Posterior vena cava (tissue), 2 donors: Measurements from ENCODE around the gene DNAH1. TPM values are rescaled to one million over a fixed set of nuclear protein-coding genes. Genes with fewer than 3 reads are reported as not detected.
A peak's percentile ranks its signal among the peaks of the same experiment; 100 is the strongest.
"Not testable (repeated sequence)": the region's sequence is repeated elsewhere in the genome, so short reads cannot be mapped to it uniquely, and the experiment has no call there.

Experiments
- DNase-seq: peaks from one replicate; pipeline ENCODE4 v3.0.0-alpha.2; 2020; ENCODE audit warnings: low spot score
- intact Hi-C, 2 donors: fragments of 100-400 bp; cut with DNase I; formaldehyde crosslinking; loops; one replicate each; pipeline versions ENCODE4 v1.14.1 to v1.14.2; 2022 to 2023
- long read RNA-seq, 2 donors: library from polyadenylated mRNA; unstranded; transcript quantifications; one replicate each; pipeline ENCODE4 v2.0.0, GENCODE V29; 2020 to 2021
- total RNA-seq, 2 donors: library from RNA; stranded (reverse); fragmentation: NEBNext Ultra II Directional; extraction: Animal tissue kit (Norgen Biotek cat#: 25700); gene quantifications; one replicate each; pipeline ENCODE4 v1.2.1, GENCODE V29; 2021
- donor health status: DM: yes; HTN: yes; CAD: no.
- donor health status: DM: yes; HTN: yes; CAD: no.

DNAH1 gene
- total RNA-seq = 1 to 10 TPM; 7.2 to 9.4 TPM
- long read RNA-seq, donor 1, partial matches to known transcripts = 0 of 1 reads
- long read RNA-seq, donor 1, other reads (novel, unspliced or antisense) = 1 of 1 reads
- long read RNA-seq, donor 2, partial matches to known transcripts = 0 of 2 reads
- long read RNA-seq, donor 2, other reads (novel, unspliced or antisense) = 2 of 2 reads

DNA sequence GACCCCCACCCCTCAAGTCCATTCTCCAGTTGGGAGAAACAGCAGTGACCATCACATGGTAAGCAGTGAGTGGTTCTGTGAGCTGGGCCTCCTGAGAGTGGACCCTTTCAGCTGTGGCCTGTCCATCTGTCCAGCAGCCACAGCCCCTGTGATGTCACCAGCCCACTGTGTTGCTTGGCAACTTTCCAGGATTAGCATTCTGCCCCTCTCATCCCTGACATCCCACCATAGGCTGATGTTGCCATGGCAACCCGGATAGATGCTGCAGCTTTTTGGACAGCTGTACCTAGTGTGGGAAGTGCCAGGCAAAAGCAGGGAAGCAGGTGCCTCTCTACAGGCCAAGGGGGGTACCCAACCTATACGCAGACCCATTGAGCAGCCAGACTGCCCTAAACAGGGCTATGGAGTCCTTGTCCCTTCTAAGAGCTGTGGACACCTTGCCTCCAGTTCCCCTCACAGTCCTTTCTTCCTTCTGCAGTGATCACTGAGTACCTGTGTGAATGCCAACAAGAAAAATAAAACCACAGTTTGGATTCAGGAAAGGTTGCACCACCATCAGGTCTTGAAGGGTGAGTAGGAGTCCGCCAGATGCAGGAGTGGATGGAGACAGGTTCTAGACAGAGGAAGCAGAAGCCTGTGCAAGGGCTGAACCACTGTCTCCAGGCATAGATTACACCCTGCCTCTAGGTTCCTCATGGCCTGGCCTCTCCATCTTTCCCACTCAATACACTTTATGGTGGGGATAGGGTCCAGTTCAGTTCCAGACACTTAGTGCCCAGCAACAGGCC lies at the start of gene DNAH1:
TSS of gene DNAH1 (plus strand) at position 343 of the 788 bp plus-strand sequence. CDS start 6,124 bp downstream, outside the sequence.
- intact Hi-C loops = no loop called here
- peak; percentile 47 for DNase-seq

DNA sequence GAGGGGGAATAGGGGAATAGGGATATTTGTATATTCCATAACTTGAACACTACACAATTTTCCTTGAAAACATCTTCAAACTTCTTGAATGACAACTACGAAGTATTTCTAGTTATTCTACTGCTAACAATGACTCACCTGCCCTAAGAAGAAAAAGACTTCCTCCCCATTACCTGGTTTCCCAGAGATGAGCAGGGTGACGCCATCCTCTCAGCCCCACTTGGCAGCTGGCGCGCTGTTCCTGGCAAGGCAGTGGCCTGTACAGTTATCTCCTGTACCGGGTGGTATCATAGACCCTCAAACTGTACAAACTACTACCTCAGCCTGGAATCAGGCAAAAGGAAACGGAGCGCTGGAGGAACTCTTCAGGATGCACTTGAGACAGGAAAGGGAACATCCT lies 48.1 kb upstream of the DNAH1 start:
- DNase-seq = no peak
- intact Hi-C loops = no loop called here

DNA sequence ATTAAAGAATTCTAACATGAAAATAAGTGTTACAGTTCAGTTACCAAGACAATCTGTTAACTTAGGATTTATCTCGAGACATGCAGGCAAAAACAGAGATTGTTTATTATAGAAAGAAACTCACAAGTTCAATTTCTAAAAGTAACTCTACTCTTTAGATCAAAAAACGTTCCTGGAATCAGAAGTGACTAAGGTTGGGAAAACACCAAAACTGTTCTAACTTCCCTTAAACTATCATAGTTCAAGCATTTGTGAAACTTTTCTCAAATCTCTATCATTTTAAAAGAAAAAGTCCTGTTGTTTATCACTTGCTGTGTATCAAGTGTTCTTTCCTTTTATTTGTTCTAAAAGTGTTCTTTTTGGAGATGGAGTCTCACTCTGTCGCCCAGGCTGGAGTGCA lies 46.3 kb upstream of the DNAH1 start:
- intact Hi-C loops = no loop called here

DNA sequence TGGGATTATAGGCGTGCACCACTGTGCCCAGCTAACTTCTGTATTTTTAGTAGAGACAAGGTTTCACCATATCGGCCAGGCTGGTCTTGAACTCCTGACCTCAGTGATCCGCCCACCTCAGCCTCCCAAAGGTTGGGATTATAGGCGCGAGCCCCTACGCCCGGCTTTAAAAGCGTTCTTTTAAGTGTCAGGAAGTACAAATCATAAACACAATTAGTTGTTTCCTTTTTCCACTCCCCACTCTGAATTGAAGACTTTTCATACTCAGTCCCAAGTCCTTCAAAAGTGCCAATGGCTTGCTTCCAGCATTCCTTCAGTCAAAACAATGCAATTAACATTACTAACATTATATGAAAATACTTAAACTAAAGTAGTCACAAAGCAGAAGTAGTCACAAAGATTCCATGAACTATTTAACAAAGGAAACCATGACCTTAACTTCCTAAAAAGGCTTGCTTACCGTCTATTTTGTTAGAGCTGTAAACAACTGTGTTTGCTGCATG lies 45.8 kb upstream of the DNAH1 start:
- intact Hi-C loops = no loop called here
- DNase-seq = no peak

More for the DNA sequence above, 46.3 kb upstream of the DNAH1 start:
- DNase-seq = no peak

DNA sequence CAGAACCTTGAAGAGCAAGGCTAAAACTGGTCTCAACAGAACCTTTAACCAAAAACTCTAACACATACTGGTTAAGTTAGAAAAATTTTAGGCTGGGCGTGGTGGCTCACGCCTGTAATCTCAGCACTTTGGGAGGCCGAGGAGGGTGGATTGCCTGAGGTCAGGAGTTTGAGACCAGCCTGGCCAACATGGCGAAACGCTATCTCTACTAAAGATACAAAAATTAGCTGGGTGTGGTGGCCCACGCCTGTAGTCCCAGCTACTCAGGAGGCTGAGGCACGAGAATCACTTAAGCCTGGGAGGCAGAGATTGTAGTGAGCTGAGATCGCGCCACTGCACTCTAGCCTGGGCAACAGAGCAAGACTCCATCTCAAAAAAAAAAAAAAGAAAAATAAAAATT lies 43.9 kb upstream of the DNAH1 start:
- DNase-seq, intact Hi-C loops: not testable (repeated sequence)

DNA sequence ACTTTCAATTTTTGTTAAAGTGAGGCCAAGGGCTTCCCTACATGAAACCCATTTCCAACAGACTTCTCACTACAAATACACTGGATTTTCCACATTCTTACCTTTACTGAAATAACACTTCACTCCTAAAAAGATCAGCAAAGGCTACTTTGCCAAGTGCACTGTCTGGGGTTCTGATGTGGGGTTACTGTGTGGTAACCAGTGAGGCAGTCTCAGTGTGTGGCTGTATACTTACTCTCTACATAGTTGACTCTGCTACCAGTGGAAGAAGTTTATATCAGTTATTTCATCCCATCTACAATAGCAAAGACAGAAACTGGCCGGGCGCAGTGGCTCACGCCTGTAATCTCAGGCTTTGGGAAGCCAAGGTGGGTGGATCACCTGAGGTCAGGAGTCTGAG lies 43.3 kb upstream of the DNAH1 start:
- DNase-seq = no peak
- intact Hi-C loops = no loop called here

DNA sequence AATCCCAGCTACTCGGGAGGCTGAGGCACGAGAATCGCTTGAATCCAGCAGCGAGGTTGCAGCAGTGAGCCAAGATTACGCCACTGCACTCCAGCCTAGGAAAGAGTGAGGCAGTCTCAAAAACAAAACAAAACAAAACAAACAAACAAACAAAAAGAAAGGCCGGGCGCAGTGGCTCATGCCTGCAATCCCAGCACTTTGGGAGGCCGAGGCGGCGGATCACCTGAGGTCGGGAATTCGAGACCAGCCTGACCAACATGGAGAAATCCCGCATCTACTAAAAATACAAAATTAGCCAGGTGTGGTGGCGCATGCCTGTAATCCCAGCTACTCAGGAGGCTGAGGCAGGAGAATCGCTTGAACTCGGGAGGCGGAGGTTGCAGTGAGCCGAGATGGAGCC lies 41.3 kb upstream of the DNAH1 start:
- DNase-seq = not testable (repeated sequence)
- intact Hi-C loops = loop anchor here in 1 of 2 donors (5.0 kb wide), 1 partner anchor 32 kb away; no protein-coding TSS in a partner anchor

DNA sequence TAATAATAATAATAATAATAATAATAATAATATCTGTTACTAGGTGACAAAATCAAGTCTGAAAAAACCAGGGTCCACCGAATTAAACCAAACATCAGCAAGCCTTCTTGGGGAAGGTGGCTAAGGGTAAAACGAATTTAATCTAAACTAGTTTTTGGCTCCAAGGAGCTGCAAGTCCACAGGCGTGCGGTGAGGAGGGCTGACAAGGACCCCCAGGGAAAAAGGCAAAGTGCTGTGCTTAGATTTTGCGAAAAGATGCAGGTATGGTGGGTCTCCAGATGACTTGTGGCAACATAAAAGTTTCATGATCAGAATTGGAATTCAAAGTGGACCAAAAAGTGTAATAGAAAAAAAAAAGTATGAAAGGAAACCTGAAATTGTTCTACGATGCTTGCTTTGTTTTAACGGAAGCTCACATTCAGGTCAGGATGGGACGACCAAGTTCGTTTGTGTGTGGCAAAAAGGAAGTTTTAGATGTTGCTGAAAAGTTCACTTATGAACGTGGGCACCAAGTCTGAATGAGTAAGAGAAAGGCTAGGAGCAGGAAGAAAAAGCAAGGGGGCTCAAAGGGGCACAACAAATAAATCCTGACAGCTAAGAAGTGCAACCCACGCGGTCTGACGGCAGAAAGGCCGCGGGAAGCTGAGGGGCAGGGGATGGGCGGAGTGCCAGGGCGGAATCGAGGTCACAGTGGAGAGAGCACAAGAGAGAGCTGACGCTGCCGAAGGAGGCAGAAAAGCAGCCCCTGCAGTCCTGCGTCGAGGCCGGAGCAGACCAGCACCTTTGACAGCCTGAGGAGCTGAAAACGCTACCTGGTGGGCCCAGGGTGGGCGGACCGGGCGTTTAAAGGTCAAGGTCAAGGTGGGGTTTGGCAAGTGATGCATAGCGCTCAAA lies 38.8 kb upstream of the DNAH1 start:
- intact Hi-C loops = loop anchor here in 1 of 2 donors (5.0 kb wide), 1 partner anchor 35 kb away; no protein-coding TSS in a partner anchor
- DNase-seq = peak; percentile 95

DNA sequence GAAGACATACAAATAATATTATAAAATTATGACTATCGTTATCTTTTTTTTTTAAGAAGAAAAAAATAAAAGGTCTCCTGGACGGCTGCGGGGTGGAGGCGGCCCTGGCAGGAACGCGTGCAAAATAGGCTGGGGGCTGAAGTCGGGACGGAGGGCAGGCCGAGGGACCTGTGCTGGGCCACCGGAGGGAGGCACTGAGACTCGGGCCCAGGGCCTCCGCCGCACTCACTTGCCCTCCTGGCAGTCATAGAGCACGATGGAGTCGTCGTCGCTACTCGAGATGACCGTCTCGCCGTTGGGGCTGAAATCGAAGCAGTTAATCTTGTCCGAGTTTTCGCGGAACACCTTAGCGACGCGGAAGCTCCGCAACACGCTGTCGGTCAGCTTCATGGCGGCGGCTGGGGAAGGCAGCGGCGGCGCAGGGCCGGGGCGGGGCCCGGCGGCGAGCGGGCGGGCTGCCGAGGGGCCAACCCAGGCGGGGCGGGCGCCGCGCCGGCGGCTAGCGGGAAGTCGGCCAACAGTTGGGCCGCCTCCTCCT lies 38.1 kb upstream of the DNAH1 start:
- peak; percentile 89 for DNase-seq
- intact Hi-C loops = loop anchor here in 1 of 2 donors (5.0 kb wide), 1 partner anchor 36 kb away; no protein-coding TSS in a partner anchor

DNA sequence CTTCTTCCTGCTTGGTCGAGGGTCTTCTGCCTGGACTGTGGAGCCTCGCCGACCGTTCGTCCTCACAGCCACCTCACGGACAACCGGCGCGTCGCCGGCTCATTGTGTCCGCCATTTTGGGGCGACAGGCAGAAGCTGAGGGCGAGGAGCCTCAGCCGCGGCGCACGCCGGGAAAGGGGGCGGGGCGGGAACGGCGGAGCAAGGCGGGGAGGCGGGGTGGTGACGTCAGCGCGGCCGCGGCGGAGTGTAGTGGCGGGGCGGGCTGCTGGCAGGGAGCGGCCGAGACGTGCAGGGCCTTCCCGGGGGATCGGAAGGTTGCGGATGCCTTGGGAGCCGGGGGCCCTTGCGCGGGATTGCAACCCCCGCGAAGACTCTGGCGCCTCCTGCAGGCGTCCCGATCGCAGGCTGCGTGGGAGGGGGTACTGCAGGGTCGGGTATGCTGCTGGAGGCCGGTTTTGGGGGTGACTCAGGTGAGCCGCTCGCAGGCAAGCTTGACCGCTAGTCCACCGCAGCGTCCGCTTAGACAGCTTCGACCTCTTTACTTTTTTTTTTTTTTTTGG lies 37.5 kb upstream of the DNAH1 start, which contains the start of gene WDR82:
TSS of gene WDR82 (minus strand) at position 140 of the 560 bp plus-strand sequence. CDS start 288 bp downstream, outside the sequence.
- intact Hi-C loops = loop anchor here in 1 of 2 donors (5.0 kb wide), 1 partner anchor 36 kb away; no protein-coding TSS in a partner anchor

DNA sequence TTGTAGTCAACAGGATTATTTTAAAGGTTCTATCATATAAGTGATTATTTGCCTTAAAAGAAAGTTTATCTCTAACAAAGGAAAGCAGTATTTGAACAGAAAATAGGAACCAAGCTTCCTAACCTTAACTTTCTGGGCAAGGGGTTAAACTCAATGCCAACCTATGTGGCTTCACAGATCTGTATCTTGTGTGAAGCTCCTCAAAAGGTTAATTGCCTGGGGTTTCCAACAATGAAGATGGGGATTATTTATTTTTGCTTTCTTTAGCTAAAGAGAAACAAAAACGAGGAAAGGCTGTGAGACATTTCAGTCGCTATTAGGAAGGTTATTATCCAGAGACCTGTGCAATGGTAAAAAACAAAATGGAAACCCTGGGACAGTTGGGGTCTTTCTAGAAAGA lies 36.5 kb upstream of the DNAH1 start:
- intact Hi-C loops = loop anchor here in 1 of 2 donors (5.0 kb wide), 1 partner anchor 37 kb away; no protein-coding TSS in a partner anchor
- no peak for DNase-seq

More for the DNA sequence above, 37.5 kb upstream of the DNAH1 start, which contains the start of gene WDR82:
- peak; percentile 99 for DNase-seq

DNA sequence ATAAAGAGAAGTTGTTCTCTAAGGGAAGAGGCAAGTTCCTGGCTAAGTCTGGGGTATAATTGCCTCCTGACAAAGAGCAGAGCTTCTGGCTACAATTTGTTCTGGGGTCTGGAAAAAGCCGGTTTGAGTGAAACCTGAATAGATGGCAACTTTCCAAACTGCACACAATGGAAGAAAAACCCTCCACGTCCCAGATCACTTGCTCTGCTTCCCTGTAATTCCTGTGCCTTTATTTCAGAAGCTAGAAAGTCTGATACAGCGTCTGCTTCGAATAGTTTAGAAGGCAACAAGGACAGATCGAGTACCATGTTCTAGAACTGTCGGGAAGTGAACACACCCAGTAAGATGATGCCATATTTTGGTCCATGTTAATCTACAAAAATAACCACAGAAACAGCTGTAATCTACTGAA lies 36.1 kb upstream of the DNAH1 start:
- intact Hi-C loops = no loop called here
- no peak for DNase-seq

DNA sequence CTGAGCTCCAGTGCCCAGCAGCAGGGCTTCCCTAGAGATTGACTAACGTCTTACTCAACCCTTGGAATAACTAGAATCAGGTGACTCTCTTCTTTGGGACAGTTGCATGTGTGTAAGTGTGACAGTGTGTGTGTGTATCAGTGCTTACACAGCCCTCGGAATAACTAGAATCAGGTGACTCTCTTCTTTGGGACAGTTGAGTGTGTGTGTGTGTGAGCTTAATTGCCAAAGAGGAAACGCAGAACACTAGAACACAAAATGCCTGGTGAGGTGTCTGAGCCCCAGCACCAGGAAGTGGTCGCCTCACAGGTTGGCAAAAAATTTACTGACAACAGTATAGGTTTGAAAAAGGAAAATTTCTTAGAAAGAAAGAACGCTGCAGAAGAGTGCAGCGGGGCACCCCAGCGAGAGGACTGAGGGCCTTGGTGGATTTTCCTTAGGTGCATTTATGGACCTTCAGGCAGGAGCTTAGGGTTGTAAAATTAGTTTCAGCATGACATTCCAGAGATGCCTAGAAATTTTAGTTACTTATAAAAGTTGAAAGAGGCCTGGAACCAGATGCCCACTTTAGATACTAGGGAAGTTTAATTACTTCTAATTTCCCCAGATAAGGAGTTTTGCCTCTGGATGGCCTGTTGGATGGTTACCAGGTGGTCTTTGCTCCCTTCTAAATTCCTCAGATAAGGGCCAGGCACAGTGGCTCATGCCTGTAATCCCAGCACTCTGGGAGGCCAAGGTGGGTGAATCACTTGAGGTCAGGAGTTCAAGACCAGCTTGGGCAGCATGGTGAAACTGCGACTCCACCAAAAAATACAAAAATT lies 33.9 kb upstream of the DNAH1 start:
- intact Hi-C loops = no loop called here
- no peak for DNase-seq

DNA sequence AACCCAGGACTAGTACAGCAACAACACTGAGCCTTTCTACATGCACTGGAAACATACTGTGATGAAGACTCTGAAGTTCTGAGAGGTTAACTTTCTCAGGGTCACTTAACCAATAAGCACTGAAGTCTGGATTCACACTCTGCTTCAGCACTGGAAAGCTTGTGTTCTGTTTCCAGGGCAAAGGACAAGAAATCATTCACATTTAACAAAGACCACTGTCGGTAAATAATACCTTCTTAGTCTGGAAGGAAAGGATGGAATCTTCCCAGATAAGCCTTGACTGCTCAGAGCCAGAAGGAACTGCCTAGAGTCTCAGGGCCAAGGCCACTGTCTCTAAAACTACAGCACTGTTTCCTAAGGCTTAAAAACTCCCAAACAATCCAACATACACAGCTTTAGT lies 32.8 kb upstream of the DNAH1 start:
- no peak for DNase-seq
- intact Hi-C loops = no loop called here

DNA sequence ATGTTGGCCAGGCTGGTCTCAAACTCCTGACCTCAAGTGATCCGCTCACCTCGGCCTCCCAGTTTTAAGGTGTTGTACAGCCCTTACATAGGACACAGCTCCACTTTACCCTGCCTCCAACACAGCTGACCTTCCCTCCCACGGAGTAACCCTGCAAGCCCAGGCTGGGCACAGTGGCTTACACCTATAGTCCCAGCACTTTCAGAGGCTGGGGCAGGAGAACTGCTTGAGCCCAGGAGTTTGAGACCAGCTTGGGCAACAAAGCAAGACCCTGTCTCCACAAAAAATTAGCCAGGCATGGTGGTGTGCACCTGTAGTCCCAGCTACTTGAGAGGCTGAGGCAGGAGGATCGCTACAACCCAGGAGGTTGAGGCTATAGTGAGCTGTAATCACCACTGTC lies 32.1 kb upstream of the DNAH1 start:
- intact Hi-C loops, DNase-seq: not testable (repeated sequence)

DNA sequence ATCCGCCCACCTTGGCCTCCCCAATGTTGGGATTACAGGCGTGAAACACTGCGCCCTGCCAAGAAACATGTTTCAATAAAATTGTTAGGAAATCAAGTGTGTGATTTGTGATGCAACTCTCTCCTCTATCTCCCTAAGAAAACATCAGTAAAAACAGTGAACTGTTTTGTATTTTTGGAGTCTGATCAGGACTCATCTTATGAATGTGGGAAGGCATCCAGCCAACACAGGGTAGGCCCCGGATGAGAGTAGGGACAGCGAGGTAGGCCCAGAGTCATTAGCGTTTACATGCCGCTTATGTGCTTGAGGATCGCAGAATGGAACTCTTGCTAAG lies 29.4 kb upstream of the DNAH1 start:
- DNase-seq = no peak
- intact Hi-C loops = loop anchor here in 1 of 2 donors (5.0 kb wide), 1 partner anchor 49 kb away; the partner anchor contains the start of gene TWF2

DNA sequence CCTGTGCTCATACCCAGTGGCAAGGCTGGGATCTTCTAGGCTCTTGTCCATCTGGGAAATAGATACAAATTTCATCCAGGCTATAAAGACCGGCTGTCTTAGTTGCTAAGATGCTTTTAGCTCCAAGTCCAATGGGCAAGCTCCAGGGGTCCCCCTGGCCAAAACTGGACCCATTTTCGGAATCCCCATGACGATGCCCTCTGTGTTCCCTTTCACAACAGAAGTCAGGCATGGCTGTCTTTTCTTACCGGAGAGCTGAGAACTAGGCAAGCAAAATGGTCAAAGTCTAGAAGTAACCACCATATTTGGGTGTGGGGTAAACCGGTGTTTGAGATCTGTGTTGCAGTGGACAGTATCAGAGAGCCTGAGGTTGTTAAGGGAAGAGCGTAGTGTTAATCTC lies 27.4 kb upstream of the DNAH1 start:
- intact Hi-C loops = loop anchor here in 1 of 2 donors (5.0 kb wide), 1 partner anchor 51 kb away; the partner anchor contains the start of gene TWF2
- no peak for DNase-seq

DNA sequence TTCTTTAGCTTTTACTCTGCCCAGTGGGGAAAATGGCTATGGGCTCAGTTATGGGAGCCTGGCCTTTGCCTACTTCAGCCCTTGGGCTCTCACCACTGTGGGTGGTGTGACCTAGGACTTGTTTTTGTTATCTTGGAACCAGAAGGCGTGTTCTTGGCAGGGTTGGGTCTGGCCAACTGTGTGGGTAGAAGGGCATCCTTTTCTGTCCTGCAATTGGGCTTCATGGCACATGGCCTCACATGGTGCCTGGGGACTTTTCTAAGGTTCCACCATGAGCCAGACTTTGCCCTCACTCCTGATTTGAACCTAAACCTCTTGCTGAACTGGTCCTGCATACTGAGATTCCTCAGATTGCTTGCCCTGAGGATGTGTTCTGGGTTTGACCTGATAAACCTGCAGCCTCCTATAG lies 26.8 kb upstream of the DNAH1 start:
- peak; percentile 20 for DNase-seq
- intact Hi-C loops = loop anchor here in 1 of 2 donors (5.0 kb wide), 1 partner anchor 52 kb away; the partner anchor contains the start of gene TWF2
